OCI-LY7 (cell line): Measurements from ENCODE around the gene BPGM.

ENCODE experiments used
- EZH2phosphoT487 ChIP-seq: fragments of 200-600 bp; sonication (generic); IDR thresholded peaks from 2 replicates; pipeline ENCODE4 v1.6.1; 2018; ENCODE audit warnings: low read depth, borderline replicate concordance, mild to moderate bottlenecking, mixed run types, antibody characterized with exemption, low read length, moderate library complexity, mixed read lengths
- TF ChIP-seq, protein P1 (sequence below): fragments of 200-600 bp; sonication (generic); conservative IDR thresholded peaks from 2 replicates; pipeline ENCODE4 v1.5.1; 2014; ENCODE audit warnings: mild to moderate bottlenecking, antibody characterized with exemption, low read length, moderate library complexity, mixed read lengths

DNA sequence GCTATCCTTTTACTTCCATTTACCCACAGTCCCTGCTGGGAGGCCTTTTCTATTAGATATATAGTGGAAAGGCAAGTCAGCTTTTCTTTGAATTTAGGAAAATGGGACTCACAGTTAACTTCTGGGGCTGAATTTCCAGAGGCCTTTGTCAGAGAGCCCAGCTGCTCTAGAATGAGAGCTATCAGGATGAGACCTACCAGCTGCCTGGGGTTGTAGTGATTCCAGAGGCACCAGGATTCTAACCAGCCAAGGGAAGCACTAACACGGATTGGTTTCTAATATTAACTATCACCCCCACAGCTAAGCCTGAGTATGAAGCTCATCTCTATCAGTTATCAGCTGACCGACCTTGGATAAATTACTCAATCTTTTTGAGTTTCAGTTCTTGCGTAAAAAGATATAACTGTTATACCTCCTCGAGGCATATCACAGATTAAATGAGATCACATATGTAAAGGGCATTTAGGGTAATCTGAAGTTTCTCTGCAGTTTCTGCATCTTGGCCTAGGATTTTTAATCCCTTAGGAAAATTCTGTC is 76.2 kb downstream of the BPGM start:
- TF ChIP-seq, protein P1, sequence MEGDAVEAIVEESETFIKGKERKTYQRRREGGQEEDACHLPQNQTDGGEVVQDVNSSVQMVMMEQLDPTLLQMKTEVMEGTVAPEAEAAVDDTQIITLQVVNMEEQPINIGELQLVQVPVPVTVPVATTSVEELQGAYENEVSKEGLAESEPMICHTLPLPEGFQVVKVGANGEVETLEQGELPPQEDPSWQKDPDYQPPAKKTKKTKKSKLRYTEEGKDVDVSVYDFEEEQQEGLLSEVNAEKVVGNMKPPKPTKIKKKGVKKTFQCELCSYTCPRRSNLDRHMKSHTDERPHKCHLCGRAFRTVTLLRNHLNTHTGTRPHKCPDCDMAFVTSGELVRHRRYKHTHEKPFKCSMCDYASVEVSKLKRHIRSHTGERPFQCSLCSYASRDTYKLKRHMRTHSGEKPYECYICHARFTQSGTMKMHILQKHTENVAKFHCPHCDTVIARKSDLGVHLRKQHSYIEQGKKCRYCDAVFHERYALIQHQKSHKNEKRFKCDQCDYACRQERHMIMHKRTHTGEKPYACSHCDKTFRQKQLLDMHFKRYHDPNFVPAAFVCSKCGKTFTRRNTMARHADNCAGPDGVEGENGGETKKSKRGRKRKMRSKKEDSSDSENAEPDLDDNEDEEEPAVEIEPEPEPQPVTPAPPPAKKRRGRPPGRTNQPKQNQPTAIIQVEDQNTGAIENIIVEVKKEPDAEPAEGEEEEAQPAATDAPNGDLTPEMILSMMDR: no peak
- TF ChIP-seq EZH2phosphoT487: no peak
